Panc1 (cell line): ENCODE data around the gene POC5. TPM values are rescaled to one million over a fixed set of nuclear protein-coding genes. Genes with fewer than 3 reads are reported as not detected.
"Not testable (repeated sequence)": the region's sequence is repeated elsewhere in the genome, so short reads cannot be mapped to it uniquely, and the experiment has no call there.

Experiments used
- ATAC-seq: fragments of 200-7000 bp; cut with Tn5 transposase; 2 replicates; pipeline ENCODE4 v1.9.1; 2020; ENCODE audit warnings: mild to moderate bottlenecking, moderate library complexity
- BruUV-seq: library from RNA; stranded (reverse); fragments of 400-500 nt; replicated peaks from 2 replicates; lab custom pipeline; 2021; lab: Mats Ljungman, UMichigan
- CTCF ChIA-PET: fragments of 300-600 bp; sonication (Branson Sonifier 250); formaldehyde crosslinking; loops from one replicate; lab custom pipeline; 2022; ENCODE audit warnings: antibody characterized with exemption; lab: Charles Lee
- POLR2A ChIA-PET: fragments of 300-600 bp; sonication (Branson Sonifier 250); formaldehyde crosslinking; loops from one replicate; lab custom pipeline; 2022; ENCODE audit warnings: antibody characterized with exemption; lab: Charles Lee
- DNase-seq: peaks from one replicate; pipeline ENCODE4 v3.0.0-alpha.2; 2010; ENCODE audit warnings: low read depth, low spot score
- H3K27ac ChIP-seq: 2 replicates; pipeline ENCODE4 v1.5.1; 2011; ENCODE audit warnings: mild to moderate bottlenecking, low read length, inconsistent platforms
- H3K27me3 ChIP-seq: fragments of 200-500 bp; sonication (Bioruptor generic); 2 replicates; pipeline ENCODE4 v1.6.0; 2014; ENCODE audit warnings: low read length, inconsistent platforms; ENCODE audit not compliant: control insufficient read depth, insufficient read depth
- H3K36me3 ChIP-seq: fragments of 200-500 bp; sonication (Bioruptor generic); 2 replicates; pipeline ENCODE4 v1.5.1; 2014; ENCODE audit warnings: inconsistent platforms, mild to moderate bottlenecking, low read length, moderate library complexity; ENCODE audit not compliant: control insufficient read depth, insufficient read depth
- H3K4me1 ChIP-seq: 2 replicates; pipeline ENCODE4 v1.5.1; 2011; ENCODE audit warnings: inconsistent platforms, mild to moderate bottlenecking, low read length, moderate library complexity; ENCODE audit not compliant: control insufficient read depth, insufficient read depth
- H3K4me3 ChIP-seq, 2 experiments: 2 replicates each; pipeline ENCODE4 v1.5.1; 2011 to 2012; ENCODE audit warnings: low read depth in 2 of 2, low read length in 2 of 2, mild to moderate bottlenecking in 2 of 2, inconsistent platforms in 1 of 2, moderate library complexity in 1 of 2
- H3K9me3 ChIP-seq: fragments of 200-500 bp; sonication (Bioruptor generic); 2 replicates; pipeline ENCODE4 v1.5.1; 2014; ENCODE audit warnings: low read depth, mild to moderate bottlenecking, inconsistent platforms, low read length, moderate library complexity; ENCODE audit not compliant: control insufficient read depth, insufficient read depth
- POLR2AphosphoS5 ChIP-seq: IDR thresholded peaks from 2 replicates; pipeline ENCODE4 v1.6.1; 2012; ENCODE audit warnings: mild to moderate bottlenecking, low read depth, low read length, moderate library complexity
- SIN3A ChIP-seq: IDR thresholded peaks from 2 replicates; pipeline ENCODE4 v1.6.1; 2012; ENCODE audit warnings: low read depth, mild to moderate bottlenecking, low read length, moderate library complexity, borderline replicate concordance; ENCODE audit not compliant: insufficient read depth
- TCF7L2 ChIP-seq: IDR thresholded peaks from 2 replicates; pipeline ENCODE4 v1.6.1; 2011; ENCODE audit warnings: mild to moderate bottlenecking, low read depth, low read length, inconsistent platforms
- in situ Hi-C: cut with HindIII; loops from 2 replicates; pipeline ENCODE4 v1.10.0; 2016; ENCODE audit warnings: low sequenced_read_pairs, low pct_unique_long_range_greater_than_20kb
- intact Hi-C: fragments of 100-400 bp; cut with micrococcal nuclease; formaldehyde crosslinking; loops from one replicate; pipeline ENCODE4 v1.10.0; 2022; ENCODE audit not compliant: unreplicated experiment
- total RNA-seq: library from RNA; stranded (reverse); gene quantifications from one replicate; pipeline ENCODE4 v1.2.1, GENCODE V29; 2021; ENCODE audit not compliant: unreplicated experiment
- TF ChIP-seq, protein P1 (sequence below): fragments of 450-650 bp; IDR thresholded peaks from 2 replicates; pipeline ENCODE4 v1.5.1; 2017; ENCODE audit warnings: mild to moderate bottlenecking
- TF ChIP-seq, protein P2 (sequence below), 2 experiments: IDR thresholded peaks; 2 replicates each; pipeline ENCODE4 v1.6.1; 2011 to 2012; ENCODE audit warnings: low read depth in 2 of 2, control low read depth in 1 of 2, low read length in 1 of 2, mild to moderate bottlenecking in 1 of 2, moderate library complexity in 1 of 2; ENCODE audit not compliant: insufficient read depth in 1 of 2

The POC5 gene
- total RNA-seq, 1 experiment from 2014 or later, result 19.7 TPM

DNA sequence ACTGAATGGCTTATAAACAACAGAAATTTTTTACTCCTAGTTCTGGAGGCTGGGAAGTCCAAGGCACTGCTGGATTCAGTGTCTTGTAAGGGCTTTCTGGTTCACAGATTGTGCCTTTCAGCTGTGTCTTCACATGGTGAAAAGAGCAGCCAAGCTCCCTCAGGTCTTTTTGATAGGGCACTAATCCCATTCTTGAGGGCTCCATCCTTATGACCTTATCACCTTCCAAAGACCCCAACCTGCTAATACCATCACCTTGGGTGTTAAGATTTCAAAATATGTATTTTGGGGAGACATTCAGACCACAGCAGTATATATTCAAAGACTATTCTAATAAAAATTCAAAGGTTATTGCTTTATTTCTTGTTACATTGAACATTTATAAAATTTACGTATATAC, 16.5 kb upstream of the POC5 start:
- TF ChIP-seq POLR2AphosphoS5 (no peak), TCF7L2 (no peak), SIN3A (no peak)
- TF ChIP-seq, protein P1, sequence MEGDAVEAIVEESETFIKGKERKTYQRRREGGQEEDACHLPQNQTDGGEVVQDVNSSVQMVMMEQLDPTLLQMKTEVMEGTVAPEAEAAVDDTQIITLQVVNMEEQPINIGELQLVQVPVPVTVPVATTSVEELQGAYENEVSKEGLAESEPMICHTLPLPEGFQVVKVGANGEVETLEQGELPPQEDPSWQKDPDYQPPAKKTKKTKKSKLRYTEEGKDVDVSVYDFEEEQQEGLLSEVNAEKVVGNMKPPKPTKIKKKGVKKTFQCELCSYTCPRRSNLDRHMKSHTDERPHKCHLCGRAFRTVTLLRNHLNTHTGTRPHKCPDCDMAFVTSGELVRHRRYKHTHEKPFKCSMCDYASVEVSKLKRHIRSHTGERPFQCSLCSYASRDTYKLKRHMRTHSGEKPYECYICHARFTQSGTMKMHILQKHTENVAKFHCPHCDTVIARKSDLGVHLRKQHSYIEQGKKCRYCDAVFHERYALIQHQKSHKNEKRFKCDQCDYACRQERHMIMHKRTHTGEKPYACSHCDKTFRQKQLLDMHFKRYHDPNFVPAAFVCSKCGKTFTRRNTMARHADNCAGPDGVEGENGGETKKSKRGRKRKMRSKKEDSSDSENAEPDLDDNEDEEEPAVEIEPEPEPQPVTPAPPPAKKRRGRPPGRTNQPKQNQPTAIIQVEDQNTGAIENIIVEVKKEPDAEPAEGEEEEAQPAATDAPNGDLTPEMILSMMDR, result no peak
- TF ChIP-seq, protein P2, sequence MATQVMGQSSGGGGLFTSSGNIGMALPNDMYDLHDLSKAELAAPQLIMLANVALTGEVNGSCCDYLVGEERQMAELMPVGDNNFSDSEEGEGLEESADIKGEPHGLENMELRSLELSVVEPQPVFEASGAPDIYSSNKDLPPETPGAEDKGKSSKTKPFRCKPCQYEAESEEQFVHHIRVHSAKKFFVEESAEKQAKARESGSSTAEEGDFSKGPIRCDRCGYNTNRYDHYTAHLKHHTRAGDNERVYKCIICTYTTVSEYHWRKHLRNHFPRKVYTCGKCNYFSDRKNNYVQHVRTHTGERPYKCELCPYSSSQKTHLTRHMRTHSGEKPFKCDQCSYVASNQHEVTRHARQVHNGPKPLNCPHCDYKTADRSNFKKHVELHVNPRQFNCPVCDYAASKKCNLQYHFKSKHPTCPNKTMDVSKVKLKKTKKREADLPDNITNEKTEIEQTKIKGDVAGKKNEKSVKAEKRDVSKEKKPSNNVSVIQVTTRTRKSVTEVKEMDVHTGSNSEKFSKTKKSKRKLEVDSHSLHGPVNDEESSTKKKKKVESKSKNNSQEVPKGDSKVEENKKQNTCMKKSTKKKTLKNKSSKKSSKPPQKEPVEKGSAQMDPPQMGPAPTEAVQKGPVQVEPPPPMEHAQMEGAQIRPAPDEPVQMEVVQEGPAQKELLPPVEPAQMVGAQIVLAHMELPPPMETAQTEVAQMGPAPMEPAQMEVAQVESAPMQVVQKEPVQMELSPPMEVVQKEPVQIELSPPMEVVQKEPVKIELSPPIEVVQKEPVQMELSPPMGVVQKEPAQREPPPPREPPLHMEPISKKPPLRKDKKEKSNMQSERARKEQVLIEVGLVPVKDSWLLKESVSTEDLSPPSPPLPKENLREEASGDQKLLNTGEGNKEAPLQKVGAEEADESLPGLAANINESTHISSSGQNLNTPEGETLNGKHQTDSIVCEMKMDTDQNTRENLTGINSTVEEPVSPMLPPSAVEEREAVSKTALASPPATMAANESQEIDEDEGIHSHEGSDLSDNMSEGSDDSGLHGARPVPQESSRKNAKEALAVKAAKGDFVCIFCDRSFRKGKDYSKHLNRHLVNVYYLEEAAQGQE (IDR thresholded peaks at IDR 0.05; ENCODE audit: insufficient read depth in 1 of 2, low read depth in 2 of 2, low read length in 1 of 2), result no peak
- intact Hi-C loops (loop anchor here (2.0 kb wide), 1 partner anchor 523 kb away; no protein-coding TSS in a partner anchor), in situ Hi-C loops (no loop called here)
- no TSS peak for BruUV-seq
- H3K4me3 ChIP-seq, result no peak overlapping the region
- no peak for DNase-seq
- H3K36me3 ChIP-seq, result no peaks in the 10 kb centered on the region
- H3K27me3 ChIP-seq, result peaks cover 8% of the 10 kb centered on the region
- POLR2A ChIA-PET, result no interaction called here
- no peak overlapping the region for H3K27ac ChIP-seq
- no peaks in the 10 kb centered on the region for H3K9me3 ChIP-seq
- no peak for ATAC-seq
- CTCF ChIA-PET, result no interaction called here
- H3K4me1 ChIP-seq, result no peaks in the 10 kb centered on the region

DNA sequence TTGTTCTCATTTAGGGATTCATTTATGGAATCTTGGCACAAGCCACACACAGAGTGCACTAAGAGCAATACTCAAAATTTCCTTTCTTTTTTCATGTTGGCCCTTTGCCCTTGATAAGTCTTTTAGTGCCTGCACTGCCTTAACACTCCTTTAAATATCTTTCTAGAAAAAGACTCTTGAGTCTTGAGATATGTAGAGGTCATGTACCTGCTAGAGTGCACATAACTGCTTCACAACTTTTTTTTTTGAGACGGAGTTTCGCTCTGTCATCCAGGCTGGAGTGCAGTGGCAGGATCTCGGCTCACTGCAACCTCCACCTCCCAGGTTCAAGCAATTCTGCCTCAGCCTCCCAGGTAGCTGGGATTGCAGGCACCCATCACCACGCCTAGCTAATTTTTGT, 14.3 kb upstream of the POC5 start:
- POLR2A ChIA-PET, result not testable (repeated sequence)

DNA sequence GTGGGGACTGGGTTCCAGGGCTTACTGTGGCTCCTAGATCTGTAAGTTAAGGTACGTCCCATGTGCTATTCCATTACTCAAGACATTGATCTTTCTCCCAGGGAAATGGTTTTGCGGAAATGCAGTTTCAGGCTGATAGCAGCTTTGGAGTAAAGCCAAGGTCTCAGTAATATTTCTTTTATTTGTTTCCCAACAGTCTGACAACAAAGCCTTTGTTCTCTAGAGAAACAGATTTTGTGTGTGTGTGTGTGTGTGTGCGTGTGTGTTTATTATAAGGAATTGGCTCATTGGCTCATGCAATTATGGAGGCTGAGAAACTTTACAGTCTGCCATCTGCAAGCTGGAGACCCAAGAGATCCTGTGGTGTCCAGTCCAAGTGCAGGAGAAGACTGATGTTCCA, 12.1 kb upstream of the POC5 start:
- in situ Hi-C loops, result no loop called here
- ATAC-seq (no peak), DNase-seq (no peak)
- intact Hi-C loops, result no loop called here
- Histone ChIP-seq H3K27ac (no peak overlapping the region), H3K9me3 (no peaks in the 10 kb centered on the region), H3K36me3 (no peaks in the 10 kb centered on the region), H3K27me3 (no peaks in the 10 kb centered on the region), H3K4me1 (no peaks in the 10 kb centered on the region), H3K4me3 (no peak overlapping the region)
- ChIA-PET POLR2A (no interaction called here), CTCF (no interaction called here)
- no TSS peak for BruUV-seq
- no peak for TF ChIP-seq SIN3A
- TF ChIP-seq, protein P1, result no peak
- TF ChIP-seq, protein P2 (IDR thresholded peaks at IDR 0.05; ENCODE audit: insufficient read depth in 1 of 2, low read depth in 2 of 2, low read length in 1 of 2), result no peak
- no peak for TF ChIP-seq TCF7L2
- no peak for TF ChIP-seq POLR2AphosphoS5

More for the DNA sequence above, 14.3 kb upstream of the POC5 start:
- H3K36me3 ChIP-seq, DNase-seq, BruUV-seq, H3K4me1 ChIP-seq, ATAC-seq, H3K4me3 ChIP-seq, intact Hi-C loops, H3K27me3 ChIP-seq, in situ Hi-C loops, H3K27ac ChIP-seq, H3K9me3 ChIP-seq: not testable (repeated sequence)
- CTCF ChIA-PET, result interaction anchor here (0.7 kb wide), 1 partner anchor 380 kb away, joined by 3 read pairs; no protein-coding TSS in a partner anchor
